ENCODE results near the gene TFR2. TPM values are rescaled to one million over a fixed set of nuclear protein-coding genes. Genes with fewer than 3 reads are reported as not detected.

TFR2 gene
- total RNA-seq, 1 experiment from 2014 or later: 1.2 TPM

DNA sequence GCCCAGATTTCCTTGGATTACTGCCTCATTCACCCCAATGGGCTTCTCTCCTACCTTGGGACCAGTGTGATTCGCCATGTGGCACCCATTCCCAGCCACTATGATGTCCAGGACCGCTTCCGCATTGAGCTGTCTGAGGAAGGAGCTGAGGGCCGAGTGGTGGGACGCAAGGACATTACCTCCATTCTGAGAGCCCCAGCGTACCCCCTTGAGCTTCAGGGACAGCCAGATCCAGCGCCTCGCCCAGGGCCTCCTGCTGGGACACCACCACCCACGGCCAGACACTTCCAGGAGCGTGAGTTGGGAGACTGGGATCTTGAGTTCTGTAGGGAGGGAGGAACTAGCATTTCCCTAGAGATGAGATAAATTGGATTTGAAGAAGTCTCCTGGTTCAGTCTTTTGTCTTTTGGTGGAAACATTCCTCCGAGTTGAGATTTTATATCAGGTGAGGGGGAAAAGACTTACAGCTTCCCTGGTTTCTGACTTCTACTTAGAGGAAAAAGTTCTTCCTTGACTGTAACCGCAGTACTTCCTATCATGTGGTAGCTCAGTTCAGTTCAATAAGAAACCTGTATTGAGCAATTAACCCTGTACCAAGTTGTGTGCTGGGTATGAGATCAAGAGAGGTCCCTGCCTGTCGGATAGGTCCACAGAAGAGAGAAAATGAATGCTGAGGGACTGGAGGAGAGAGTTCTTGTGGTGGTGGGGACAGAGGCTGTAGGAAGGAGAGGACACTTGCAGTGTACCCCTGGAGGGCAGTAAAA is 27.8 kb downstream of the TFR2 start:
- no peak for DNase-seq (ENCODE audit: low spot score)

DNA sequence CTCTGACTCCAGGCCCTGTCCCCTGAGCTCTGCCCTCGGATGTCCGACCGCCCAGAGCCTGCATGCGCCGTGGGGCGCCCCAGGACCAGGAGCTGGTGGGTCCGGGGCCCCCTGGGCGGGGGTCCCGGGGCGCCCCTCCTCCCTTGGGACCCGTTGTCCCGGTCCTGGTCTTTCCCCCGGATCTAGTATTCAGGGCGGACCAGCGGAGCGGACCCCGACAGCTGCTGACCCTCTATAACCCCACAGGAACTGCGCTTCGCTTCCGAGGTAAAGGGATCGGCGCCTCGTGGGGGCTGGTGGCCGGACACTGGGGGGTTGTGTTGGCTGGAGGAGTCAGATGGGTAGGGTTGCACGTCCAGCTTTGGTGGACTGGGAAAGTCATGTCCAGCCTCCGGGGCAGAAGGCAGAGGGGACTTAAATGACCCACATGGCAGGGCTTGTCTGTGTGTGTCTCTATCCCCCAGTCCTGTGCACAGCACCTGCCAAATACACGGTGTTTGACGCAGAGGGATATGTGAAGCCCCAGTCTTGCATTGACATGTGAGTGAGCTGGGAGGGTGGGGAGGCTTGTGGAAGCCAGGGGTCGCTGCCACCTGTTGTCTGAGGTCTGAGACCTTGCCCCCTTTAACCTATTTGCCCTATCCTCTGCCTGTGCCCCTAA is 28.5 kb downstream of the TFR2 start:
- no peak for DNase-seq (ENCODE audit: low spot score)

DNA sequence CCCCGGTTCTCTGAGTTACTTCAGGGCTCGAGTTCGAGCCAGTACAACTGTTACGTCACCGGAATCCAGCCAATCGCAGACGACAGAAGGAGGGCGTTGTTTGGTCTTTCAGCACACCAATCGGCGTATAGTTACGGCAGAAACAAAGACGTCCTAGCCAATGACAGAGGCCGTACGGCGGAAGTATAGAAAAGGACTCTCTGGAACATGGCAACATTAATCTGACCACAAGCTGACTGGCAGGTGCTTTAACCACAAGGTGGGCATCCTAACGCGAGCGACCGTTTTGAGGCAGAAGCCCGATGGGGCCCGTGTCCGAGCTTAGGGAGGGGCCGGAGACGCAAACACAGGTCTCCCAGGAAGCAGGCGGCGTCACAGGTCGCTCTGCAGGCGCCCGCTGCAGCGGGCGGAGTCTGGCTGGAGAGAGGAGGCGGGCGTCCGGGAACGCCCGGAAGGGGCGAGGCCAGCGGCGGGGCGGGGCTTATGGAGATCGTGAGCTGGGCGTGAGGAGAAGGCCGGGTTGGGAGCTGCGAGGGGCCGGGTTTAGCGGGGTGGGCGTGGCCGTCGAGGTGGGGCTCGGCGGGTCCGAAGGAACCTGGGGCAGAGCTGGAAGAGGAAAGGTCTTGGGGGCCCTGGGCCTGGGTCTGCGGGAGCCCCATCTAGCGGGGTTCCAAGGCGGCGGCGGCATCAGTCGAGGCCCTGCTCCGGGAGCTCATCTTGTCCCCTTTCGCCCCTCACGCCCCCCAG is 29.2 kb downstream of the TFR2 start, which contains the start of gene MOSPD3:
TSS of gene MOSPD3 (plus strand) at position 558 of the 747 bp plus-strand sequence. CDS start 252 bp downstream, outside the sequence.
- DNase-seq (ENCODE audit: low spot score): peak; percentile 99

DNA sequence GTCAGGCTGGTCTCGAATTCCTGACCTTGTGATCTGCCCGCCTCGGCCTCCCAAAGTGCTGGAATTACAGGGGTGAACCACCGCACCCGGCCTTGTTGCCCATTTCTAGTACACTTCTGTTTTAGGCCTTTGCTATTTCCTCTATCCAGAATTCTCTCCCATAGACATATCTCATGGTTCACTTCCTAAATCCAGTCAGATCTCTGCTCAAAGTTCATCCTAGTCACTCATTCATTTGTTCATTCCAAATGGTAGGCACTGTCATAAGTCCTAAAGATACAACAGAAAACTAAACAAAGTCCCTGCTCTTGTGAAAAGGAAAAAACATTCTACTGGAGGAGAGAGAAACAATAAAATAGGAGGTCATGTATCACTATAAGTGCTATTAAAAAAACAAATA is 31.4 kb downstream of the TFR2 start:
- no peak for DNase-seq (ENCODE audit: low spot score)

- DNase-seq (ENCODE audit: low spot score): no peak
Measured at GRCh38 chr7:100607111-100607510, 34.2 kb downstream of the TFR2 start.

DNA sequence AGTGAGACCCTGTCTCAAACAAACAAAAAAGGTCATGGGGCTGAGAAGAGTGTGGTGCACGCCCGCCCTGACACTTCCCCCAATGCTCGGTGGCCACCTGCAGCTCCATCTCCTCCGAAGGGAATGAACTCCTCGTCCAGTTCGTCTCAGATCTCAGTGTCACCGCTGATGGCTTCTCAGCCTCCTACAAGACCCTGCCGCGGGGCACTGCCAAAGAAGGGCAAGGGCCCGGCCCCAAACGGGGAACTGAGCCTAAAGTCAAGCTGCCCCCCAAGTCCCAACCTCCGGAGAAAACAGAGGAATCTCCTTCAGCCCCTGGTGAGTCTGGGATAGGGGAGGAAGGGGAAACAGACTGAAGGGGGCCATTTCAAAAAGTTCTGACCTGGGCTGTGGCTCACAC is 35.0 kb downstream of the TFR2 start:
- DNase-seq (ENCODE audit: low spot score): no peak

DNA sequence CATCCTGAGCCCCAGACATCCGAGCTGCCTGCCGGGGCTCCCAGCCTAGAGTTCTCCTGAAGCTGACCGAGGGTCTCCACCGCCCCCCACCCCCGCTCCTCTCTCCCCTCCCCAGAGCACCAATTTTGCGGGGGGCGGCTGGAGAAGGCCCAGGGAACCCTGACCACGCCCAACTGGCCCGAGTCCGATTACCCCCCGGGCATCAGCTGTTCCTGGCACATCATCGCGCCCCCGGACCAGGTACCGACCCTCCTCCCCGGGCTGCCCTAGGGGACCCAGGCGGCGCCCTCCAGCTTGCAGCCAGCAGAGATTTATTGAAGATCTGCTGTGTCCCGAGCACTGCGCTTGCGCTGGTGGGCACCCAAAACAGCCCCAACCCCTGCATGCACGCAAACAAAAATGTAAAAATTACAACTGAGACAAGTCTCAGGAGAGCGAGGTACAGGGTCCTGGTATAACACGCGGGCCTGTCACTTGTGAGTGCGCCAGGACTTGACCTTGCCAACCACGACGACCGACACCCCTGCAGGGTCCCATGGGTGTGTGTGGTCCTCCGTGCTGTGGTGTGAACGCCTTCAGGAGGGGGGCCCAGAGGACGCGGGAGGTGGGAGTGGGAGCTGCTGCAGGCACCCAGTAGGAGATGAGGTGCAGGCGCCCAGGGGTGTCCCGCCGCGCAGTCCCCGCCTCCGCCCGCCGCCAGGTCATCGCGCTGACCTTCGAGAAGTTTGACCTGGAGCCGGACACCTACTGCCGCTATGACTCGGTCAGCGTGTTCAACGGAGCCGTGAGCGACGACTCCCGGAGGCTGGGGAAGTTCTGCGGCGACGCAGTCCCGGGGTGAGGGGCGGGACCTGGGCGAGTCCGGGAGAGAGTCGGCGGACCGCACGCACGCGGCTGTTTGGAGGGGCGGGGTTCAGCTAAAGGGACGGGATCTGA is 36.1 kb downstream of the TFR2 start:
- no peak for DNase-seq (ENCODE audit: low spot score)

GRCh38 chr7:100604028-100604975 is 37.0 kb downstream of the TFR2 start:
- DNase-seq (ENCODE audit: low spot score): peak; percentile 69

DNA sequence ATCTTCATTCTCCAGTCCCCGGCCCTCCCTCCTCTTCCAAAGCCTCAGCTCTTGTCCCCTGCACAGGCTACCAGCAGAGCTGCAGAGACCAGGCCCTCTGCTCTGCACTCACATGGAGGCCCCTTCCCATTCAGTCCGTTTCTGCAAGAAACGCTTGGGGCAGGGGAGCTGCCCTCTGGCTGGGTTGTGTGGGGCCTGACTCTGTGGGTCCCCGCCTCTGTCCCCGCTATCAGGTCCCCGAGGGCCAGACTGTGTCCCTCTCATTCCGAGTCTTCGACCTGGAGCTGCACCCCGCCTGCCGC is 37.7 kb downstream of the TFR2 start:
- DNase-seq (ENCODE audit: low spot score): no peak

DNA sequence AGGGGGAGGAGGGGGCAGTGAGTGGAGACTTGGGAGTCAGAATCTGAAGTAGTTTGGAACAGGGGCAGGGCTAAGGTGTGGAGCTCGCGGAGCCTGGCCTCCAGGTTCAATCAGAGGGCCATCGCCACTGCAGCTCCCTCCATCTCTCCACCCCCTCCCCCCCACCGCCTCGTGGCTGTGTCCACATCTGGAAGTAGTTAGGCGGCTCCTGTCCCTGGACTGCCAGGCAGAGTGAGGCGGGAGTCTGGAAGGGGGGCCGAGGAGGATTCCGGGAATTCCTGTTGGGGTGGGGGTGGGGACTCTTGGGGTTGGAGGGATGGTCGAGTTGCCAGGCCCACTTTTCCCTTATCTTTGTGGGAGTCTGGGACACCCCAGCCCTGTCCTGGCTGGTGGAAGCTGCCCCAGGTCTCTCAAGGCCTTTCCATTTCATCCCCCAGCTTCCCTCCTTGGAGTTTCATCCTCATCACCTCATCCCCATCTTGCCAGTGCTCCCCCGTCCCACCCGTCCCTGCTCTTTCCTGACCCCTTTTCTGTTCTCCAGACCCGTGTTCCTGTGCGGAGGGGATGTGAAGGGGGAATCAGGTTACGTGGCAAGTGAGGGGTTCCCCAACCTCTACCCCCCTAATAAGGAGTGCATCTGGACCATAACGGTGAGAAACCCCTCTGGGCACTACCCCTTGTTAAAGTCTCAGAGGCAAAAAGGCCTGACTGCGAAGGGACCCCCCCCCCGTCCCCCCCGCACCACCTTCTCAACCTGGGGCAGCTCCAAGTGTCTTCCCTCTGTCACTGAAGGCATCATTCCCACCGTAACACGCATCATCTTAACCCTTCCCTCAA is 38.2 kb downstream of the TFR2 start:
- DNase-seq (ENCODE audit: low spot score): no peak

GRCh38 chr7:100600730-100601038 is 40.7 kb downstream of the TFR2 start:
- no peak for DNase-seq (ENCODE audit: low spot score)

DNA sequence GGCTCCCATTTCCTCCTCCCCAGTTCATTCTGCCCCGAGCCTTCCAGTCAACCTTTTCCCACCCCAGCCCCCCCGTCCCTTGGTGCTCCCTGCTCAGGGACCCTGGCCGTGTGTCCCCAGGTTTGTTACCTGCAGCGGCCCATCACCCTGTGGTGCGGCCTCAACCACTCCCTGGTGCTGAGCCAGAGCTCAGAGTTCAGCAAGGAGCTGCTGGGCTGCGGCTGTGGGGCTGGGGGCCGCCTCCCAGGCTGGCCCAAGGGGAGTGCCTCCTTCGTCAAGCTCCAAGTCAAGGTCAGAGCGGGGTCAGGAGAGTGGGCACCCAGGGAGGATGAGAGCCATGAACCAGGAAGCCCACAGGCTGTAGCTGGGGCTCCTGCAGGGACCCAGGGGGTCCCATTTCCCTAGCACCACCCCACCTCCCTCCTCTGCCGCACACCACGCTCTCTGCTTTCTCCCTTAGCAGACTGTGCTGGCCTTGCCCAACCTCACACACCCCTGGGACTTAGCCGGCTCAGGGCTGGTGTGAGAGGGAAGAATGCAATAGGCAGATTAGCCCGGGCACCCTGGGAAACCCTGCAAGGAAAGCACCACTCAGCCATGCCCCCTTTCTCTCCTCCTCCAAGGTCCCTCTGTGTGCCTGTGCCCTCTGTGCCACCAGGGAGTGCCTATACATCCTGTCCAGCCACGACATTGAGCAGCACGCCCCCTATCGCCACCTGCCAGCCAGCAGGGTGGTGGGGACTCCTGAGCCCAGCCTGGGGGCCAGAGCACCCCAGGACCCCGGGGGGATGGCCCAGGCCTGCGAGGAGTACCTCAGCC is 41.2 kb downstream of the TFR2 start:
- DNase-seq (ENCODE audit: low spot score): no peak

GRCh38 chr7:100598425-100598824 is 42.9 kb downstream of the TFR2 start:
- no peak for DNase-seq (ENCODE audit: low spot score)

DNA sequence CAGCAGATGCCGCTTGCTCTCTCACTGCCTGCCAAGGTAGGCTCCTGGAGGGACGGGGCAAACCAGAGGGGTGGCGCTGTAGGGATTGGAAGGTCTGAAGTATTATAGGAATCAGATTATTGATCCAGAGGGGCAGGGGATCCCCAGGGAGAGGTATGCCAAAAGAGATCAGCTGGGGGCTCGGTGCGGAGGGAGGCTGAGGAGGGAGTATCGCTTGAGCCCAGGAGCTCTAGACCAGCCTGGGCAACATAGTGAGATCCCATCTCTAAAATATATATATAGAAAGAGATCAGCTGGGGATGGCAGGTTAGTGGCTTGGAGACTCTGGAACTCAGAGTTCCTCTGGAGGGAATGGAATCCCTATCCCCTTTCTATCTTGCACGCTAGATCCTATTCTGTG is 46.2 kb downstream of the TFR2 start:
- no peak for DNase-seq (ENCODE audit: low spot score)

DNA sequence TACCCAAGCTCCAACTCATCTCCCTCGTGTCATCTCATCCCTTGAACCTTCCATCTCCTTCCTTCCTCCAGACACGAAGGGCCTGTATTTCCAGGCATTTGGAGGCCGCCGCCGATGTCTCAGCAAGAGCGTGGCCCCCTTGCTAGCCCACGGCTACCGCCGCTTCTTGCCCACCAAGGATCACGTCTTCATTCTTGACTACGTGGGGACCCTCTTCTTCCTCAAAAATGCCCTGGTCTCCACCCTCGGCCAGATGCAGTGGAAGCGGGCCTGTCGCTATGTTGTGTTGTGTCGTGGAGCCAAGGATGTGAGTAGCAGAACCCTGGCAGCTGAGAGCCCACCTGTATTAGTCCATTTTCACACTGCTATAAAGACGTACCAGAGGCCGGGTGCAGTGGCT is 49.8 kb downstream of the TFR2 start:
- no peak for DNase-seq (ENCODE audit: low spot score)

GRCh38 chr7:100590077-100590737 is 51.1 kb downstream of the TFR2 start:
- DNase-seq (ENCODE audit: low spot score): no peak

GRCh38 chr7:100589341-100589947 is 51.9 kb downstream of the TFR2 start:
- DNase-seq (ENCODE audit: low spot score): no peak

DNA sequence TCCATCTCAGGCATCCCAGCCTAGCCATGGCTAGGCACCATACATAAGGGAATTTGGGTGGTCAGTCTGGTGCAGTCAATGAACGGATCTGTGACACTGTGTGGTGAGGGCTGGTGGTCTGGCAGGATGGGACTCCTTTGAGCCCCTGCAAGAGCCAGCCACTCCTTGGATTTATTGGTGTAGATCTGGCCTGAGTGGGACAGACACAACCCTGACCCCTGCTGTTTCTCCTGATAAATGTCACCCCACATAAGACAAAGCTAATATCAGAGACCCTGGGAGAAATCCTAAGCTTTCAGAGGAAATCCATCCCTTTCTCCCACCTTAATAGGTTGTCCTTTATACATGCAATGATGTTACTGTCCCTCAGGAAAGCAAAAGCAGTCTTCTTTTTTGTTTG is 52.9 kb downstream of the TFR2 start:
- DNase-seq (ENCODE audit: low spot score): no peak
